ENCODE data around the gene CLK2.

GRCh38 chr1:155285631-155286044 lies 12.3 kb upstream of the CLK2 start:
- TF ChIP-seq CTCF (IDR thresholded peaks at IDR 0.05; ENCODE audit: low read length): no peak
- no peak for TF ChIP-seq EZH2phosphoT487 (IDR thresholded peaks at IDR 0.05; ENCODE audit: low read length)
- TF ChIP-seq EZH2 (optimal IDR thresholded peaks at IDR 0.05; ENCODE audit: low read depth, low read length): no peak

Measured in MM.1S (cell line).